HCT116 (cell line): ENCODE measurements around the gene C5orf24. TPM values are rescaled to one million over a fixed set of nuclear protein-coding genes. Genes with fewer than 3 reads are reported as not detected.

Experiments
- ATAC-seq: fragments of 200-7000 bp; cut with Tn5 transposase; 2 replicates; pipeline ENCODE4 v1.9.1; 2020; ENCODE audit warnings: mild to moderate bottlenecking, moderate library complexity
- BruUV-seq: library from RNA; stranded (reverse); fragments of 400-500 nt; replicated peaks from 2 replicates; lab custom pipeline; 2021; lab: Mats Ljungman, UMichigan
- CTCF ChIA-PET: fragments of 300-600 bp; sonication (Branson Sonifier 250); formaldehyde crosslinking; loops from one replicate; lab custom pipeline; 2021; ENCODE audit warnings: antibody characterized with exemption; lab: Charles Lee
- POLR2A ChIA-PET: fragments of 300-600, 350-600 bp; sonication (Branson Sonifier 250); formaldehyde crosslinking; loops from one replicate; lab custom pipeline; 2021; ENCODE audit warnings: antibody characterized with exemption; lab: Charles Lee
- RAD21 ChIA-PET, 2 experiments: fragments of 300-600 bp; sonication (Branson Sonifier 250); formaldehyde crosslinking; loops; one replicate each; lab custom pipeline; 2023; ENCODE audit warnings: low total read pairs in 2 of 2; ENCODE audit not compliant: uncharacterized antibody in 2 of 2, unreplicated experiment in 2 of 2, low non-redundant PET in 1 of 2; lab: Charles Lee
- DNase-seq: peaks from one replicate; pipeline ENCODE4 v3.0.0-alpha.2; 2010; ENCODE audit warnings: low read depth, low spot score
- H2AFZ ChIP-seq: fragments of 200-600 bp; shearing (Covaris generic), sonication (generic); 2 replicates; pipeline ENCODE4 v1.6.1; 2017; ENCODE audit warnings: low read depth, mixed run types, mixed read lengths, antibody characterized with exemption, low read length; ENCODE audit not compliant: poor library complexity, severe bottlenecking
- H3K27ac ChIP-seq: 2 replicates; pipeline ENCODE4 v1.5.1; 2012; ENCODE audit warnings: low read depth, low read length
- H3K27me3 ChIP-seq: fragments of 200-600 bp; sonication (generic); 2 replicates; pipeline ENCODE4 v1.6.1; 2016; ENCODE audit warnings: mixed run types, low read length, mixed read lengths; ENCODE audit not compliant: insufficient read depth
- H3K36me3 ChIP-seq, 2 experiments: fragments of 200-500 bp in 1 of 2; fragments of 200-600 bp in 1 of 2; sonication (Bioruptor generic) in 1 of 2; sonication (generic) in 1 of 2; 2 replicates each; pipeline versions ENCODE4 v1.5.1 to v1.6.1; 2014 to 2016; ENCODE audit warnings: low read length in 2 of 2, inconsistent platforms in 1 of 2, mixed read lengths in 1 of 2, mixed run types in 1 of 2; ENCODE audit not compliant: insufficient read depth in 2 of 2, control insufficient read depth in 1 of 2
- H3K4me1 ChIP-seq, 2 experiments: fragments of 200-600 bp in 1 of 2; sonication (generic) in 1 of 2; 2 replicates each; pipeline versions ENCODE4 v1.5.1 to v1.6.1; 2012 to 2017; ENCODE audit warnings: low read length in 2 of 2, inconsistent platforms in 1 of 2, mild to moderate bottlenecking in 1 of 2, mixed read lengths in 1 of 2, mixed run types in 1 of 2, moderate library complexity in 1 of 2; ENCODE audit not compliant: insufficient read depth in 2 of 2, control insufficient read depth in 1 of 2
- H3K4me2 ChIP-seq: fragments of 200-600 bp; sonication (generic); 2 replicates; pipeline ENCODE4 v1.6.1; 2017; ENCODE audit warnings: mixed run types, low read length, mixed read lengths
- H3K4me3 ChIP-seq, 2 experiments: fragments of 200-600 bp in 1 of 2; sonication (generic) in 1 of 2; replicated peaks in 1 of 2; 2 replicates each; pipeline ENCODE4 v1.5.1; 2011 to 2016; ENCODE audit warnings: low read length in 2 of 2, control low read depth in 1 of 2, low read depth in 1 of 2, mild to moderate bottlenecking in 1 of 2, mixed read lengths in 1 of 2, mixed run types in 1 of 2
- H3K79me2 ChIP-seq: fragments of 200-600 bp; sonication (generic); 2 replicates; pipeline ENCODE4 v1.6.1; 2017; ENCODE audit warnings: mild to moderate bottlenecking, mixed run types, low read length, moderate library complexity, mixed read lengths; ENCODE audit not compliant: insufficient read depth
- H3K9ac ChIP-seq: fragments of 200-600 bp; sonication (generic); 2 replicates; pipeline ENCODE4 v1.6.1; 2016; ENCODE audit warnings: low read length, mixed read lengths
- H3K9me2 ChIP-seq: fragments of 200-600 bp; sonication (generic), shearing (Covaris generic); 2 replicates; pipeline ENCODE4 v1.6.1; 2017; ENCODE audit warnings: mixed run types, mild to moderate bottlenecking, moderate library complexity; ENCODE audit not compliant: insufficient read depth
- H3K9me3 ChIP-seq, 2 experiments: fragments of 200-500 bp in 1 of 2; fragments of 200-600 bp in 1 of 2; sonication (Bioruptor generic) in 1 of 2; sonication (generic) in 1 of 2; 2 replicates each; pipeline ENCODE4 v1.6.1; 2014 to 2017; ENCODE audit warnings: low read length in 2 of 2, mixed read lengths in 2 of 2, inconsistent platforms in 1 of 2, low read depth in 1 of 2, mild to moderate bottlenecking in 1 of 2, mixed run types in 1 of 2, moderate library complexity in 1 of 2; ENCODE audit not compliant: control insufficient read depth in 1 of 2, insufficient read depth in 1 of 2
- H4K20me1 ChIP-seq: fragments of 200-600 bp; sonication (generic), shearing (Covaris generic); 2 replicates; pipeline ENCODE4 v1.6.1; 2017; ENCODE audit warnings: mixed run types, mild to moderate bottlenecking, moderate library complexity; ENCODE audit not compliant: insufficient read depth
- CBX3 ChIP-seq: IDR thresholded peaks from 2 replicates; pipeline ENCODE4 v1.6.1; 2012; ENCODE audit warnings: low read depth
- CEBPB ChIP-seq: IDR thresholded peaks from 2 replicates; pipeline ENCODE4 v1.6.1; 2012; ENCODE audit warnings: low read depth
- EGR1 ChIP-seq: IDR thresholded peaks from 2 replicates; pipeline ENCODE4 v1.6.1; 2012; ENCODE audit warnings: low read depth
- ELF1 ChIP-seq: IDR thresholded peaks from 2 replicates; pipeline ENCODE4 v1.6.1; 2012; ENCODE audit warnings: low read depth, borderline replicate concordance
- EZH2phosphoT487 ChIP-seq: fragments of 200-600 bp; IDR thresholded peaks from 2 replicates; pipeline ENCODE4 v1.6.1; 2018; ENCODE audit warnings: antibody characterized with exemption, borderline replicate concordance
- FOSL1 ChIP-seq: IDR thresholded peaks from 2 replicates; pipeline ENCODE4 v1.6.1; 2012; ENCODE audit warnings: low read depth
- MAX ChIP-seq: IDR thresholded peaks from 2 replicates; pipeline ENCODE4 v1.6.1; 2012
- POLR2A ChIP-seq: IDR thresholded peaks from 2 replicates; pipeline ENCODE4 v1.7.0; 2011; ENCODE audit warnings: borderline replicate concordance; ENCODE audit not compliant: insufficient read depth, insufficient read length; ENCODE audit errors: extremely low read depth
- POLR2AphosphoS5 ChIP-seq: IDR thresholded peaks from 2 replicates; pipeline ENCODE4 v1.6.1; 2011; ENCODE audit warnings: mild to moderate bottlenecking, low read depth, low read length, moderate library complexity
- RAD21 ChIP-seq: IDR thresholded peaks from 2 replicates; pipeline ENCODE4 v1.6.1; 2012; ENCODE audit warnings: low read depth, mild to moderate bottlenecking
- SIN3A ChIP-seq: IDR thresholded peaks from 2 replicates; pipeline ENCODE4 v1.6.1; 2012; ENCODE audit warnings: low read depth
- SRF ChIP-seq: IDR thresholded peaks from 2 replicates; pipeline ENCODE4 v1.6.1; 2012; ENCODE audit warnings: low read depth
- TCF7L2 ChIP-seq: IDR thresholded peaks from 2 replicates; pipeline ENCODE4 v1.7.0; 2011; ENCODE audit warnings: borderline replicate concordance, inconsistent platforms; ENCODE audit not compliant: insufficient read depth, insufficient read length; ENCODE audit errors: extremely low read depth
- YY1 ChIP-seq: IDR thresholded peaks from 2 replicates; pipeline ENCODE4 v1.6.1; 2011; ENCODE audit warnings: low read length, low read depth, moderate library complexity, mild to moderate bottlenecking; ENCODE audit not compliant: insufficient replicate concordance; ENCODE audit errors: extremely low read depth
- ZFX ChIP-seq: fragments of 450-650 bp; IDR thresholded peaks from 2 replicates; pipeline ENCODE4 v1.6.1; 2017
- ZNF274 ChIP-seq: fragments of 200-500 bp; sonication (Bioruptor generic); IDR thresholded peaks from 2 replicates; pipeline ENCODE4 v1.6.1; 2014; ENCODE audit warnings: mild to moderate bottlenecking, low read depth, low read length, inconsistent platforms
- intact Hi-C: fragments of 100-400 bp; cut with micrococcal nuclease; formaldehyde crosslinking; loops from 2 replicates; pipeline ENCODE4 v1.10.0; 2022
- total RNA-seq: library from RNA; stranded (reverse); gene quantifications from one replicate; pipeline ENCODE4 v1.2.1, GENCODE V29; 2021; ENCODE audit not compliant: unreplicated experiment
- TF ChIP-seq, protein P1 (sequence below), 3 experiments: fragments of 200-600 bp in 1 of 3; sonication (generic) in 1 of 3; IDR thresholded peaks in 2 of 3; conservative IDR thresholded peaks in 1 of 3; 2 replicates each; pipeline ENCODE4 v1.5.1; 2012 to 2017; ENCODE audit warnings: low read depth in 2 of 3, low read length in 2 of 3, antibody characterized with exemption in 1 of 3, borderline replicate concordance in 1 of 3, control low read depth in 1 of 3, mild to moderate bottlenecking in 1 of 3, mixed read lengths in 1 of 3, mixed run types in 1 of 3, moderate library complexity in 1 of 3; ENCODE audit not compliant: insufficient read depth in 1 of 3

C5orf24 gene
- total RNA-seq, 1 experiment from 2014 or later: 46.9 TPM

DNA sequence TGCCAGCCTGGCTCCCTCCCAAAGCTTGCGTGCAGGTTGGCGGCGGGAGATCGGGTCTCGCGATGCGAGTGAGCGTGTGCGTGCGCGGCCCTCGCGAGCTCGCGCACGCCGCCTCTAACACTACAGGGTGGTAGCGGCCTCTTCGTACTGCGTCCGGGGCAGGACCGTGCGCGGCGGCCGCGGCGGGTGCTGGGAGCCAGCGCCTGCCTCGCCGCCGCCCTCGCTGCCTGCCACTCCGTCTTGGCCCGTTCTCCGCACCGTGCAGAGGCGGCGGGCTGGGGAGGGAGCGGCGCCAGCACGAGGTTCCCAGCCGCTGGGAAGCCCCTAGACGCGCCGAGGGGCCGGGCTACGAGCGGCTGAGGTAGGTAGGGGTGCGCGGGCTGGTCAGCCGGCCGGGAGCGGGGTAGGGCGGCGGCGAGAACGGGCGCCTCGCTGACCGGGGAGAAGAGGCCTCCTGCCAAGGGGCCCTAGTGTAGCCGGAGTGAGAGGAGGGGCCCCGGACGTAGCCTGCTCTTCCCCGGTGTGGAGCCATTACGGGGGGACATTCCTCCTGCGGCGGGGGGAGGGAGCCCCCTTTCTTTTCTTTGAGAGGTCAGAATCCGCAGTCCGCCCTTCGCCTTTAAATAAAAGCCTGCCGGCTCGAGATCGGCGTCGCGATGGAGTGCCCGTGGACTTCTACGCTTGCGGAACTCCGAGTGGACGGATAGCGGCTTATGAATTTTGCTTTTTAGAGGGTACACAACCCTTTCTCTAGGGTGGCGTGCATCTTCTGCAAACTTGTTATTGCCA, at the start of gene C5orf24 (continued):
- TF ChIP-seq YY1: peak; percentile 54
- TF ChIP-seq ELF1: no peak
- peak; percentile 90 for TF ChIP-seq SIN3A
- no peak for TF ChIP-seq EGR1
- peak; percentile 94 for TF ChIP-seq MAX
- TF ChIP-seq TCF7L2: peak; percentile 17
- TF ChIP-seq, all 23 proteins: peak for 9

DNA sequence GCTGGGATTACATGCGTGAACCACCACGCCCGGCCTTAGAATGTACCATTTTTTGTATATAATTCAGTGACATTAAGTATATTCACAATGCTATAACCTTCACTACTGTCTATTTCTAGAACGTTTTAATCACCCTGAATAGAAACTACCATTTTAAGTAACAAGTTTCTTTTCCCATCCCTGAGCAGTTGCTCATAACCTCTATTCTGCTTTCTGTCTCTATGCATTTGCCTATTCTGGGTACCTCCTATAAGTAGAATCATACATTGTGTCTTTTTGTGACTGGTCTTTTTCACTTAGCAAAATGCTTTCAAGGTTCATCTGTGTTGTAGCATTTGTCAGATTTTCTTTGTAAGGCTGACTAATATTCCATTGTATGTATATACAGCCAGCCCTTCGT, 47.3 kb upstream of the C5orf24 start:
- BruUV-seq: no TSS peak
- POLR2A ChIA-PET: no interaction called here
- RAD21 ChIA-PET: no interaction called here
- TF ChIP-seq, protein P1, sequence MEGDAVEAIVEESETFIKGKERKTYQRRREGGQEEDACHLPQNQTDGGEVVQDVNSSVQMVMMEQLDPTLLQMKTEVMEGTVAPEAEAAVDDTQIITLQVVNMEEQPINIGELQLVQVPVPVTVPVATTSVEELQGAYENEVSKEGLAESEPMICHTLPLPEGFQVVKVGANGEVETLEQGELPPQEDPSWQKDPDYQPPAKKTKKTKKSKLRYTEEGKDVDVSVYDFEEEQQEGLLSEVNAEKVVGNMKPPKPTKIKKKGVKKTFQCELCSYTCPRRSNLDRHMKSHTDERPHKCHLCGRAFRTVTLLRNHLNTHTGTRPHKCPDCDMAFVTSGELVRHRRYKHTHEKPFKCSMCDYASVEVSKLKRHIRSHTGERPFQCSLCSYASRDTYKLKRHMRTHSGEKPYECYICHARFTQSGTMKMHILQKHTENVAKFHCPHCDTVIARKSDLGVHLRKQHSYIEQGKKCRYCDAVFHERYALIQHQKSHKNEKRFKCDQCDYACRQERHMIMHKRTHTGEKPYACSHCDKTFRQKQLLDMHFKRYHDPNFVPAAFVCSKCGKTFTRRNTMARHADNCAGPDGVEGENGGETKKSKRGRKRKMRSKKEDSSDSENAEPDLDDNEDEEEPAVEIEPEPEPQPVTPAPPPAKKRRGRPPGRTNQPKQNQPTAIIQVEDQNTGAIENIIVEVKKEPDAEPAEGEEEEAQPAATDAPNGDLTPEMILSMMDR (IDR thresholded peaks at IDR 0.05 in 2 of 3, conservative IDR thresholded peaks at IDR 0.05 in 1 of 3; ENCODE audit: borderline replicate concordance in 1 of 3, insufficient read depth in 1 of 3, low read depth in 2 of 3, low read length in 2 of 3): no peak
- TF ChIP-seq MAX: no peak
- no peak for TF ChIP-seq TCF7L2
- TF ChIP-seq POLR2A: no peak
- TF ChIP-seq ZFX: no peak
- TF ChIP-seq SIN3A: no peak
- no peak for TF ChIP-seq EGR1
- no peak for TF ChIP-seq CBX3
- no peak for TF ChIP-seq FOSL1
- no peak for TF ChIP-seq EZH2phosphoT487
- TF ChIP-seq ZNF274: no peak
- TF ChIP-seq CEBPB: no peak
- TF ChIP-seq POLR2AphosphoS5: no peak
- no peak for TF ChIP-seq YY1
- no peak for TF ChIP-seq SRF
- TF ChIP-seq RAD21: no peak
- TF ChIP-seq, all 23 proteins: peak for 0
- intact Hi-C loops: no loop called here
- ATAC-seq (no peak), DNase-seq (no peak)
- no peaks in the 10 kb centered on the region for H3K4me1 ChIP-seq
- H3K4me3 ChIP-seq: no peak overlapping the region
- no peak overlapping the region for H3K27ac ChIP-seq
- H3K9me2 ChIP-seq: no peaks in the 10 kb centered on the region
- H3K27me3 ChIP-seq: no peaks in the 10 kb centered on the region
- H2AFZ ChIP-seq: no peak overlapping the region
- H3K9ac ChIP-seq: no peak overlapping the region
- peaks cover 4% of the 10 kb centered on the region; the same call in 1 of the 2 replicates for H4K20me1 ChIP-seq
- H3K36me3 ChIP-seq: peaks cover 35% of the 10 kb centered on the region in 2 experiments
- no peak overlapping the region for H3K4me2 ChIP-seq
- CTCF ChIA-PET: no interaction called here
- peaks cover 34% of the 10 kb centered on the region for H3K79me2 ChIP-seq
- H3K9me3 ChIP-seq: no peaks in the 10 kb centered on the region
